HL-60/S4 (cell line): Measurements from ENCODE around the gene ALK.

Source experiments
- in situ Hi-C: fragments of 300-500 bp; cut with MboI; formaldehyde crosslinking; loops from 2 replicates; pipeline ENCODE4 v1.14.3; 2022; ENCODE audit warnings: low sequenced_read_pairs

ALK gene

GRCh38 chr2:29426354-29426753 is 495.0 kb downstream of the ALK start:
- in situ Hi-C loops: no loop called here

GRCh38 chr2:29425866-29426265 is 495.5 kb downstream of the ALK start:
- in situ Hi-C loops: no loop called here

- in situ Hi-C loops: no loop called here
These were observed 498.2 kb downstream of the ALK start for GRCh38 chr2:29423061-29423666.

GRCh38 chr2:29420999-29421782 is 500.2 kb downstream of the ALK start:
- in situ Hi-C loops: no loop called here

GRCh38 chr2:29420464-29420863 is 500.9 kb downstream of the ALK start:
- in situ Hi-C loops: no loop called here

GRCh38 chr2:29417630-29418029 is 503.8 kb downstream of the ALK start:
- in situ Hi-C loops: no loop called here

- in situ Hi-C loops: no loop called here
These were observed 509.0 kb downstream of the ALK start for GRCh38 chr2:29412197-29412925.

GRCh38 chr2:29405707-29406106 is 515.7 kb downstream of the ALK start:
- in situ Hi-C loops: no loop called here

- in situ Hi-C loops: no loop called here
These were observed 516.1 kb downstream of the ALK start for GRCh38 chr2:29405266-29405665.

- in situ Hi-C loops: no loop called here
These were observed 519.4 kb downstream of the ALK start for GRCh38 chr2:29401994-29402393.

- in situ Hi-C loops: no loop called here
These were observed 520.3 kb downstream of the ALK start for GRCh38 chr2:29400930-29401653.

- in situ Hi-C loops: no loop called here
These were observed 522.8 kb downstream of the ALK start for GRCh38 chr2:29398384-29399237.

- in situ Hi-C loops: no loop called here
These were observed 523.7 kb downstream of the ALK start for GRCh38 chr2:29397713-29398112.

- in situ Hi-C loops: no loop called here
These were observed 524.3 kb downstream of the ALK start for GRCh38 chr2:29397039-29397438.

GRCh38 chr2:29394981-29395350 is 526.4 kb downstream of the ALK start:
- in situ Hi-C loops: no loop called here

- in situ Hi-C loops: no loop called here
These were observed 526.9 kb downstream of the ALK start for GRCh38 chr2:29394311-29394980.

GRCh38 chr2:29393676-29394075 is 527.7 kb downstream of the ALK start:
- in situ Hi-C loops: no loop called here

- in situ Hi-C loops: no loop called here
These were observed 528.6 kb downstream of the ALK start for GRCh38 chr2:29392774-29393173.

GRCh38 chr2:29390136-29390535 is 531.2 kb downstream of the ALK start:
- in situ Hi-C loops: no loop called here

- in situ Hi-C loops: no loop called here
These were observed 531.7 kb downstream of the ALK start for GRCh38 chr2:29389686-29390085.
